GM23248 (cell line): Measurements from ENCODE around the gene PCSK9. TPM values are rescaled to one million over a fixed set of nuclear protein-coding genes. Genes with fewer than 3 reads are reported as not detected.

Source experiments
- DNase-seq: peaks from one replicate; pipeline ENCODE4 v3.0.0-alpha.2; 2015
- H2AFZ ChIP-seq: fragments of 200-600 bp; sonication (generic); 2 replicates; pipeline ENCODE4 v1.6.1; 2016; ENCODE audit warnings: antibody characterized with exemption
- H3F3A ChIP-seq: fragments of 200-600 bp; sonication (generic); 2 replicates; pipeline ENCODE4 v1.6.1; 2016; ENCODE audit warnings: mild to moderate bottlenecking, antibody characterized with exemption, mixed run types; ENCODE audit not compliant: insufficient read depth
- H3K27ac ChIP-seq: fragments of 200-600 bp; sonication (generic); 2 replicates; pipeline ENCODE4 v1.5.1; 2016; ENCODE audit warnings: mild to moderate bottlenecking
- H3K27me3 ChIP-seq: fragments of 200-600 bp; sonication (generic); replicated peaks from 2 replicates; pipeline ENCODE4 v1.6.1; 2016; ENCODE audit warnings: mild to moderate bottlenecking; ENCODE audit not compliant: insufficient read depth
- H3K36me3 ChIP-seq: fragments of 200-600 bp; sonication (generic); 2 replicates; pipeline ENCODE4 v1.6.1; 2016; ENCODE audit warnings: low read depth, mild to moderate bottlenecking
- H3K4me1 ChIP-seq: fragments of 200-600 bp; sonication (generic); 2 replicates; pipeline ENCODE4 v1.6.1; 2016; ENCODE audit warnings: mild to moderate bottlenecking; ENCODE audit not compliant: insufficient read depth
- H3K4me2 ChIP-seq: fragments of 200-600 bp; sonication (generic); one replicate; pipeline ENCODE4 v1.6.1; 2016; ENCODE audit warnings: mild to moderate bottlenecking; ENCODE audit not compliant: unreplicated experiment
- H3K4me3 ChIP-seq: fragments of 200-600 bp; sonication (generic); 2 replicates; pipeline ENCODE4 v1.5.1; 2016; ENCODE audit warnings: mild to moderate bottlenecking
- H3K79me2 ChIP-seq: fragments of 200-600 bp; sonication (generic); 2 replicates; pipeline ENCODE4 v1.6.1; 2016; ENCODE audit warnings: mild to moderate bottlenecking; ENCODE audit not compliant: insufficient read depth
- H3K9ac ChIP-seq: fragments of 200-600 bp; sonication (generic); 2 replicates; pipeline ENCODE4 v1.6.1; 2016; ENCODE audit warnings: mild to moderate bottlenecking
- H3K9me2 ChIP-seq: fragments of 200-600 bp; sonication (generic); 2 replicates; pipeline ENCODE4 v1.6.1; 2016; ENCODE audit warnings: mixed run types, mild to moderate bottlenecking, moderate library complexity; ENCODE audit not compliant: insufficient read depth
- H3K9me3 ChIP-seq: fragments of 200-600 bp; sonication (generic); one replicate; pipeline ENCODE4 v1.6.1; 2017; ENCODE audit warnings: low read depth
- H4K20me1 ChIP-seq: fragments of 200-600 bp; sonication (generic); 2 replicates; pipeline ENCODE4 v1.6.0; 2016; ENCODE audit not compliant: insufficient read depth
- EZH2 ChIP-seq: fragments of 200-600 bp; sonication (generic); IDR thresholded peaks from 2 replicates; pipeline ENCODE4 v1.6.1; 2018; ENCODE audit warnings: antibody characterized with exemption, mild to moderate bottlenecking; ENCODE audit not compliant: insufficient read depth, poor library complexity, severe bottlenecking
- EZH2phosphoT487 ChIP-seq: fragments of 200-600 bp; sonication (generic); IDR thresholded peaks from 2 replicates; pipeline ENCODE4 v1.6.1; 2018; ENCODE audit warnings: antibody characterized with exemption, moderate library complexity, mild to moderate bottlenecking, low read depth; ENCODE audit not compliant: insufficient read depth
- WGBS, 2 experiments: methylation state at CpG; one replicate each; pipeline ENCODE4 v1.1.6; 2015 to 2017; ENCODE audit warnings: low lambda C conversion rate in 2 of 2, low coverage in 1 of 2; ENCODE audit errors: missing lambda C conversion rate in 2 of 2; 5-methylcytosine and 5-hydroxymethylcytosine counted together
- in situ Hi-C: fragments of 300-500 bp; cut with MboI; formaldehyde crosslinking; loops from 2 replicates; pipeline ENCODE4 v1.15.0; 2020
- polyA plus RNA-seq: library from polyadenylated mRNA; unstranded; fragments of >200 nt; fragmentation: Nextera tagmentation; extraction: Ambion mirVana; gene quantifications from 2 replicates; pipeline ENCODE4 v1.2.1, GENCODE V29; 2016
- total RNA-seq: library from RNA; depleted of rRNA; stranded (reverse); fragments of >200 nt; shearing (Covaris generic); gene quantifications from 2 replicates; pipeline ENCODE4 v1.2.3, GENCODE V29; 2014

PCSK9 gene
- total and polyA plus RNA-seq, 2 experiments from 2014 or later, result 0.11 to 0.16 TPM

- H3K9me3 ChIP-seq, result no peaks in the 10 kb centered on the region
- TF ChIP-seq EZH2phosphoT487 (no peak), EZH2 (no peak)
- H3K9me2 ChIP-seq, result no peaks in the 10 kb centered on the region
- peaks cover 23% of the 10 kb centered on the region for H3F3A ChIP-seq
- no peak overlapping the region for H2AFZ ChIP-seq
- peaks cover 15% of the 10 kb centered on the region for H3K4me1 ChIP-seq
- H4K20me1 ChIP-seq, result no peaks in the 10 kb centered on the region
- H3K27ac ChIP-seq, result no peak overlapping the region
- no peak overlapping the region for H3K4me3 ChIP-seq
- H3K9ac ChIP-seq, result no peak overlapping the region
- no peak for DNase-seq
- no peak overlapping the region for H3K4me2 ChIP-seq
- in situ Hi-C loops, result no loop called here
- H3K79me2 ChIP-seq, result no peaks in the 10 kb centered on the region
- WGBS, 2 experiments, result 88 to 89% methylated on average over 9 of the region's 9 CpGs
- no peaks in the 10 kb centered on the region for H3K27me3 ChIP-seq
- peaks cover 18% of the 10 kb centered on the region; the same call in 1 of the 2 replicates for H3K36me3 ChIP-seq
These were observed 24.2 kb downstream of the PCSK9 start for GRCh38 chr1:55063577-55063942.

GRCh38 chr1:55064071-55064581 lies 24.8 kb downstream of the PCSK9 start:
- Histone ChIP-seq H3K79me2 (no peaks in the 10 kb centered on the region), H3F3A (peaks cover 23% of the 10 kb centered on the region), H3K36me3 (peaks cover 22% of the 10 kb centered on the region; the same call in 1 of the 2 replicates), H3K9ac (no peak overlapping the region), H3K27me3 (no peaks in the 10 kb centered on the region), H3K9me2 (no peaks in the 10 kb centered on the region), H2AFZ (no peak overlapping the region), H3K4me3 (no peak overlapping the region), H3K27ac (peak overlapping the region; percentile 29; the same call in 1 of the 2 replicates), H4K20me1 (no peaks in the 10 kb centered on the region), H3K4me1 (peaks cover 15% of the 10 kb centered on the region), H3K4me2 (peak overlapping the region; percentile 32), H3K9me3 (no peaks in the 10 kb centered on the region)
- DNase-seq, result peak; percentile 59
- no peak for TF ChIP-seq EZH2phosphoT487
- no peak for TF ChIP-seq EZH2
- in situ Hi-C loops, result no loop called here
- WGBS, 2 experiments, result 43 to 46% methylated on average over 12 of the region's 12 CpGs

GRCh38 chr1:55064861-55065263 lies 25.5 kb downstream of the PCSK9 start:
- peaks cover 15% of the 10 kb centered on the region for H3K4me1 ChIP-seq
- H3K4me2 ChIP-seq, result no peak overlapping the region
- H3K9me3 ChIP-seq, result no peaks in the 10 kb centered on the region
- H4K20me1 ChIP-seq, result no peaks in the 10 kb centered on the region
- in situ Hi-C loops, result no loop called here
- H3K79me2 ChIP-seq, result no peaks in the 10 kb centered on the region
- H3K9ac ChIP-seq, result no peak overlapping the region
- H3K9me2 ChIP-seq, result no peaks in the 10 kb centered on the region
- H3K36me3 ChIP-seq, result peaks cover 22% of the 10 kb centered on the region; the same call in 1 of the 2 replicates
- WGBS, 2 experiments, result 4 to 6% methylated on average over 2 of the region's 2 CpGs
- H3K27me3 ChIP-seq, result no peaks in the 10 kb centered on the region
- peak; percentile 78 for DNase-seq
- peaks cover 23% of the 10 kb centered on the region for H3F3A ChIP-seq
- peak overlapping the region; percentile 29; the same call in 1 of the 2 replicates for H3K27ac ChIP-seq
- H2AFZ ChIP-seq, result no peak overlapping the region
- H3K4me3 ChIP-seq, result no peak overlapping the region
- TF ChIP-seq EZH2, result no peak
- no peak for TF ChIP-seq EZH2phosphoT487

GRCh38 chr1:55065648-55066047 lies 26.3 kb downstream of the PCSK9 start:
- Histone ChIP-seq H3K27ac (no peak overlapping the region), H3K27me3 (no peaks in the 10 kb centered on the region), H3K9ac (no peak overlapping the region), H2AFZ (no peak overlapping the region), H3K4me2 (no peak overlapping the region), H3K79me2 (no peaks in the 10 kb centered on the region), H3K9me3 (no peaks in the 10 kb centered on the region), H3K4me3 (no peak overlapping the region), H4K20me1 (no peaks in the 10 kb centered on the region), H3K4me1 (peaks cover 15% of the 10 kb centered on the region), H3K9me2 (no peaks in the 10 kb centered on the region), H3F3A (peaks cover 23% of the 10 kb centered on the region), H3K36me3 (peaks cover 22% of the 10 kb centered on the region; the same call in 1 of the 2 replicates)
- in situ Hi-C loops, result no loop called here
- 70 to 83% methylated on average over 4 of the region's 4 CpGs for WGBS, 2 experiments
- TF ChIP-seq EZH2phosphoT487 (no peak), EZH2 (no peak)
- no peak for DNase-seq
